HCT116 (cell line): ENCODE results near the gene TJAP1.

Experiments
- CTCF ChIP-seq, 3 experiments: fragments of 200-600 bp in 1 of 3; sonication (generic) in 1 of 3; IDR thresholded peaks in 2 of 3; conservative IDR thresholded peaks in 1 of 3; 2 replicates each; pipeline ENCODE4 v1.5.1; 2012 to 2017; ENCODE audit warnings: low read depth in 2 of 3, low read length in 2 of 3, antibody characterized with exemption in 1 of 3, borderline replicate concordance in 1 of 3, control low read depth in 1 of 3, mild to moderate bottlenecking in 1 of 3, mixed read lengths in 1 of 3, mixed run types in 1 of 3, moderate library complexity in 1 of 3; ENCODE audit not compliant: insufficient read depth in 1 of 3
- ZBTB33 ChIP-seq: IDR thresholded peaks from 2 replicates; pipeline ENCODE4 v1.6.1; 2011; ENCODE audit warnings: mild to moderate bottlenecking, low read length, moderate library complexity; ENCODE audit not compliant: insufficient replicate concordance; ENCODE audit errors: extremely low read depth
- TF ChIP-seq, protein P1 (sequence below): IDR thresholded peaks from 2 replicates; pipeline ENCODE4 v1.6.1; 2012

DNA sequence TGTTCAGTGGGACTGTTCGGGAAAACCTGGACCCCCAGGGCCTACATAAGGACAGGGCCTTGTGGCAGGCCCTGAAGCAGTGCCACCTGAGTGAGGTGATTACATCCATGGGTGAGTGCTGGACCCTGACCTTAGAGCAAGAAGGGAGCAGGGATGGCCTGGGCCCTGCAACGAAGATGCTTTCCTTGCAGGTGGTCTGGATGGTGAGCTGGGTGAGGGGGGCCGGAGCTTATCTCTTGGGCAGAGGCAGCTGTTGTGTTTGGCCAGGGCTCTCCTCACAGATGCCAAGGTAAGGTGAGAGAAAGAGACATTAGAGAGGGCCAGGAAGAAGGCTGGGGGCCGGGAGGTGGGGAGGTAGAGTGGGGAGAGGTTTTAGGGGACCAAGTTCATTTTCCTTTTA is 28.5 kb upstream of the TJAP1 start:
- TF ChIP-seq CTCF (IDR thresholded peaks at IDR 0.05 in 2 of 3, conservative IDR thresholded peaks at IDR 0.05 in 1 of 3; ENCODE audit: borderline replicate concordance in 1 of 3, insufficient read depth in 1 of 3, low read depth in 2 of 3, low read length in 2 of 3) = no peak
- TF ChIP-seq ZBTB33 = no peak
- TF ChIP-seq, protein P1, sequence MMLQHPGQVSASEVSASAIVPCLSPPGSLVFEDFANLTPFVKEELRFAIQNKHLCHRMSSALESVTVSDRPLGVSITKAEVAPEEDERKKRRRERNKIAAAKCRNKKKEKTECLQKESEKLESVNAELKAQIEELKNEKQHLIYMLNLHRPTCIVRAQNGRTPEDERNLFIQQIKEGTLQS = no peak
